HG03439 (cell line): ENCODE data around the gene RALGAPA1.
A peak's percentile ranks its signal among the peaks of the same experiment; 100 is the strongest.

Experiments
- ATAC-seq: cut with Tn5 transposase; IDR thresholded peaks from one replicate; pipeline ENCODE4 v1.9.1; 2021; ENCODE audit warnings: mild to moderate bottlenecking, moderate library complexity; ENCODE audit not compliant: unreplicated experiment

The RALGAPA1 gene

GRCh38 chr14:35551081-35551480 is 258.0 kb downstream of the RALGAPA1 start:
- ATAC-seq = no peak

DNA sequence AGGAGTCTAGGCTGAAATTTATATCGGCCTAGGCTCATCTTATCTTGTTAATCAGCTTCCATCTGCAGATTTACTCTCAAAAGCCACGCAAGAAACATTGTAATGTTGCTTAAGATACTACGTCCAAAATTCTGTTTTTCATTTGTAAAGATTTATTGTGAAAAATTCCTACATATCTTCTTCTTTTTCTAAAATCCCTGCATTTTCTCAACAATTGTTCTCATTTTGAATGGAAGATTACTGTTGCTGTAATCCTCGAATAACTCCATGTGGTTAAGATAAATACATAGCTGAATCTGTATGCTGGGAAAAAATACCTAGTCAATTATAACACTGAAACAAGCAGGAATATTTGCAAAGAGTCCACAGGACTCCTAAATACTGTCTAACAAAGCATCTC is 259.5 kb downstream of the RALGAPA1 start:
- no peak for ATAC-seq

- ATAC-seq = no peak
These were observed 266.1 kb downstream of the RALGAPA1 start for GRCh38 chr14:35543006-35543405.

DNA sequence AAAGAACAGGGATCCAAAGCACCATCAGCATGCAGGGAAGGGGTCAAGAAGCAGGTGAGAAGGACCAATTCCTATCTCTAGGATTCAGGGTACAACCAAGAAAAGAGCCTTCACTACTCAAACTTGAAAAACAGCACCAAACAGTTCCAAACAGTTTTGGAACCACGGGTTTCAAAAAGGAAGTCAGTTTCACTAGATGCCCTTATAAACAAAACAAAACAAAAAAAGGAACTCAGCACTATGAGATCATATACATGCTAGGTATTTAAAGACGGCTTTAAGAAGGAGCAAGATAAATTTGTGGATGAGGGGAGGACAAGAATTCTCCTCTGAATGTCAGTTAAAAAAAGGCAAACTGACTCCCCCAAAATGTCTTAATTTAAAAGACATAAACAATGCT is 269.1 kb downstream of the RALGAPA1 start:
- no peak for ATAC-seq

- ATAC-seq = peak; percentile 2
These were observed 273.5 kb downstream of the RALGAPA1 start for GRCh38 chr14:35535483-35536112.

DNA sequence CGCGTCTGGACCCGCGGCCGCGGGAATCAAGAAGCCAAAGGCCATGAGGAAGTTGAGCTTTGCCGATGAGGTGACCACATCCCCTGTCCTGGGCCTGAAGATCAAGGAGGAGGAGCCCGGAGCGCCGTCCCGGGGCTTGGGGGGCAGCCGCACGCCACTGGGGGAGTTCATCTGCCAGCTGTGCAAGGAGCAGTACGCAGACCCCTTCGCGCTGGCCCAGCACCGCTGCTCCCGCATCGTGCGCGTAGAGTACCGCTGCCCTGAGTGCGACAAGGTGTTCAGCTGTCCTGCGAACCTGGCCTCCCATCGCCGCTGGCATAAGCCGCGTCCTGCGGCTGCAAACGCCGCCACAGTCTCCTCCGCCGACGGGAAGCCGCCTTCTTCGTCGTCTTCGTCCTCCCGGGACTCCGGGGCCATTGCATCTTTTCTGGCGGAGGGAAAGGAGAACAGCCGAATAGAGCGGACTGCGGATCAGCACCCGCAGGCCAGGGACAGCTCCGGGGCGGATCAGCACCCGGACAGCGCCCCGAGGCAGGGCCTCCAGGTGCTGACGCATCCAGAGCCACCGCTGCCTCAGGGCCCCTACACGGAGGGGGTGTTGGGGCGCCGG is 274.1 kb downstream of the RALGAPA1 start:
- peak; percentile 43 for ATAC-seq

DNA sequence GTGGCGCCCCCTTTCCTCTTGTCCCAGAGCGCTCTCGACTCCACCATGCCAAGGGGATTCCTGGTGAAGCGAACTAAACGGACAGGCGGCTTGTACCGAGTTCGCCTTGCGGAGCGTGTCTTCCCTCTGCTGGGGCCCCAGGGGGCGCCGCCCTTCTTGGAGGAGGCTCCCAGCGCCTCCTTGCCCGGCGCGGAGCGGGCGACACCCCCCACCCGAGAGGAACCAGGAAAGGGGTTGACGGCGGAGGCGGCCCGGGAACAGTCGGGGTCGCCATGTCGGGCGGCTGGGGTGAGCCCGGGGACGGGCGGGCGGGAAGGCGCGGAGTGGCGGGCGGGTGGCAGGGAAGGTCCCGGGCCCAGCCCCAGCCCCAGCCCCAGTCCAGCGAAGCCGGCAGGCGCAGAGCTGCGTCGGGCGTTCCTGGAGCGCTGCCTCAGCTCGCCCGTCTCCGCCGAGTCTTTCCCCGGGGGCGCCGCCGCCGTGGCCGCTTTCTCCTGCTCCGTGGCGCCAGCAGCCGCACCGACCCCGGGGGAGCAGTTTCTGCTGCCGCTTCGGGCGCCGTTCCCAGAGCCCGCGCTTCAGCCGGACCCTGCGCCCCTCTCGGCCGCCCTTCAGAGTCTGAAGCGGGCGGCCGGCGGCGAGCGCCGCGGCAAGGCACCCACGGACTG is 274.8 kb downstream of the RALGAPA1 start:
- peak; percentile 21 for ATAC-seq

- ATAC-seq = peak; percentile 83
These were observed 275.5 kb downstream of the RALGAPA1 start, which contains the start of gene INSM2 for GRCh38 chr14:35533357-35534207. Gene INSM2, plus strand, starts transcription at chr14:35534164. Its CDS starts 89 bp downstream, at chr14:35534253.

- ATAC-seq = no peak
These were observed 276.2 kb downstream of the RALGAPA1 start for GRCh38 chr14:35532783-35533356.

GRCh38 chr14:35531960-35532747 is 276.9 kb downstream of the RALGAPA1 start:
- ATAC-seq = no peak

GRCh38 chr14:35526962-35527361 is 282.1 kb downstream of the RALGAPA1 start:
- no peak for ATAC-seq

DNA sequence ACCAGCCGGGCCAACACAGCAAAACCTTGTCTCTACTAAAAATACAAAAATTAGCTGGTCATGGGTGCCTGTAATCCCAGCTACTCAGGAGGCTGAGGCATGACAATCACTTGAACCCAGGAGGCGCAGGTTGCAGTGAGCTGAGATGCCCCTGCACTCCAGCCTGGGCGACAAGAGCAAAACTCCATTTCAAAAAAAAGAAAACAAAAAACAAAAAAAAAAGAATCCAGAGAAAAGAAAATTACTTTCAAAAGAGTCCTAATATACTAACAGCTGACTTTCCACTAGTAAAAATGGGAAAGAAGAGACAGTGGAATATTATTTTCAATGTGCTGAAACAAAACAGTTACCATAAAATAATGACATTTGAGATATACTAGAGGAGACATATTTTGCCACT is 283.4 kb downstream of the RALGAPA1 start:
- ATAC-seq = no peak

GRCh38 chr14:35519986-35520385 is 289.1 kb downstream of the RALGAPA1 start:
- ATAC-seq = no peak

- no peak for ATAC-seq
These were observed 293.2 kb downstream of the RALGAPA1 start for GRCh38 chr14:35515916-35516315.

DNA sequence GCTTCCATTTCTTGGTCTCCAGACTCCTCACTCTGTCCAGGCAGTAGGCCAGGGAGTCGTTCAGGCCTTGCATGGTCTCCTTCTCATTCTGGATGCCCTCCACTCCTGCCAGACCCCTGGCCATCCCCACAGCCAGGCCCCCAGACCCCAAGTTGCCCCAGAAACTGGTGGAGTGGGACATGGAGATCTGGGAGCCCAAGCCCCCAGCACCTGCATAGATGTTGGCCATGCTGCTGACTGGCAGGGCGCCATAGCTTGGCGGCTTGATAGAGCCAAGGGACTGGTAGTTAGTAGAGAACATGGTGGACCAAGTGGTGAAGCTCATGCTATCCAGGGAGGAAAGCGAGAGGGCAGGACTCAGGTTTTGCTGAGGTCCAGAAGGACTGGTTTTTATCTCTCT is 296.3 kb downstream of the RALGAPA1 start:
- ATAC-seq = no peak

DNA sequence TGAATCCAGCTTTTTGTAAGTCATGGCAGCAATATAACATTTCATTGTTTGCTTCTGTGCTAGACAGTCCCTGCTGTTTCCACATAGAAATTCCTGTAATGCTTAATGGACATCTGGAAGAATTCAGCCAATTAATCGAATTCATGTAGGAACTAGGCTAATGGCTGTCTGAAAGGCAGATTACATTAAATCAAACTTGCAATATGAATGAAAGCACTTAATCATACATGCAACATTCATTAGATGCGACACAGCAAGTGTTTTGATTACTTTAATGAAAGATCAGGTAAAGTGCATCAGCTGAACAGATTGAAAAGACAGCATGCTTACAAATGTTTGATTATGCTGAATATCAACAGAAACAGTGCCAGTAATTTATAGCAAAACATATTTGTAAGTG is 299.2 kb downstream of the RALGAPA1 start:
- ATAC-seq = no peak

DNA sequence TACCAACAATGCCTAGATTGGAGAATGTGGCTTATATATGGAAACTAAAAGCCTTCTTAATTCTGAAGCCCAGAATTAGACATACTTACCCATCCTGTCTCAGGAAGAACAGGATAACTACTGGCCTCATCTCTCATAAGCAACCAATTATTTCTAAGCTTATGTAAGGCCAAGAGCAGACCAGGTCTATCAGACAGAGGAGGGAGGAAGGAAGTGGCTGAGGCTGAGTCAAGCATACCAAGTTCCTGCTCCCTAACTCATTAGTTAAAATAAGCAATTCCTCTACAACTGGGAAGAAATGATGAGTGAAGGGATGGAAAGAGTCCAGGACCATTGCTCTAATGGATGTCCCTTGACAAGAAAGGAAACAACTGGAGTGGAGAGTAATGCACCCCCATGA is 302.2 kb downstream of the RALGAPA1 start:
- no peak for ATAC-seq

DNA sequence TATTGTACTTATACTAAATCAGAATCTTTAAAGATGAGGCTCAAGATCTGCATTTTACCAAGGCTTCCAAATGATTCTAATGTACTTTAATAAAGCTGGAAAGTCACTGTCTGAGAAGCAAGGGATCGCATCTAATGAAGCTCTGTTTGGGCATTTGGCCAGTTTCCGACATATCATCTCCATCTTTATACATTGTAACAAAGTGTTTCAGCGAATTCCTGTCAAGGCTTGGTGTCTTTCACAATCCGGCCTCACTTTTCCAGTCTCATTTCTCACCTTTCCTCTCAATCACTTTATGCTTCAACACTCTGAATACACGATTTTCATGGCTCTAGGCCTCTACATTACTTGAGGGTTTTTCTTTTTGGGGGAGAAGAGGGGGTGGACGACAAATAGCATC is 302.6 kb downstream of the RALGAPA1 start:
- no peak for ATAC-seq

- ATAC-seq = no peak
These were observed 304.8 kb downstream of the RALGAPA1 start for GRCh38 chr14:35504260-35504659.

DNA sequence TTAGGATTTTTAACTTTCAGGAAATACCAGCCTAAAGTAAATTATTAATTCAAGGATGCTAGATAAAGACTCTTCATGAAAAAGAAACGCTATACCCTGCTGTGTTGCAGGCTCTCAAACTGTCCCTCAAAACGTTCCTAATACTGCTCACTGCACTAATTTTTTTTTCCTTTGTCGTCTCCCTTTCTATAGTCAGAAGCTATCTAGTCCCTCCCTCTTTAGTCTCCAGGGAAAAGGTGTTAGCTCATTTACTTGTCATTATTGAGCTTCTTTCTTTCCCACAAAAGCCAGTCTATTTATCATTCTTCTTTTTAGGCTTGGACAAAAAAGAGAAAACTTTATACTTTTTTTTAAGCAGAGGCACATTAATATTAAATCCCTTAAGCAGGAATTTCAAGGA is 305.4 kb downstream of the RALGAPA1 start:
- ATAC-seq = no peak
